Left lobe of liver (tissue), 2 donors: ENCODE data around the gene ADCY7. TPM values are rescaled to one million over a fixed set of nuclear protein-coding genes. Genes with fewer than 3 reads are reported as not detected.

ENCODE experiments used
- ATAC-seq: fragments of 200-7000 bp; cut with Tn5 transposase; one replicate; pipeline ENCODE4 v1.9.1; 2020; ENCODE audit warnings: mild to moderate bottlenecking, moderate library complexity
- DNase-seq: peaks from one replicate; pipeline ENCODE4 v3.0.0-alpha.2; 2020; ENCODE audit warnings: low spot score
- total RNA-seq: library from RNA; stranded (reverse); gene quantifications from one replicate; pipeline ENCODE4 v1.2.1, GENCODE V29; 2021
- donor health status: DM: no; HTN: no; CAD: no; lungs with moderate emphysema.
- donor health status: DM: no; HTN: yes; CAD: no.

Gene ADCY7
- total RNA-seq, 1 donor from 2014 or later, result 4.9 TPM

DNA sequence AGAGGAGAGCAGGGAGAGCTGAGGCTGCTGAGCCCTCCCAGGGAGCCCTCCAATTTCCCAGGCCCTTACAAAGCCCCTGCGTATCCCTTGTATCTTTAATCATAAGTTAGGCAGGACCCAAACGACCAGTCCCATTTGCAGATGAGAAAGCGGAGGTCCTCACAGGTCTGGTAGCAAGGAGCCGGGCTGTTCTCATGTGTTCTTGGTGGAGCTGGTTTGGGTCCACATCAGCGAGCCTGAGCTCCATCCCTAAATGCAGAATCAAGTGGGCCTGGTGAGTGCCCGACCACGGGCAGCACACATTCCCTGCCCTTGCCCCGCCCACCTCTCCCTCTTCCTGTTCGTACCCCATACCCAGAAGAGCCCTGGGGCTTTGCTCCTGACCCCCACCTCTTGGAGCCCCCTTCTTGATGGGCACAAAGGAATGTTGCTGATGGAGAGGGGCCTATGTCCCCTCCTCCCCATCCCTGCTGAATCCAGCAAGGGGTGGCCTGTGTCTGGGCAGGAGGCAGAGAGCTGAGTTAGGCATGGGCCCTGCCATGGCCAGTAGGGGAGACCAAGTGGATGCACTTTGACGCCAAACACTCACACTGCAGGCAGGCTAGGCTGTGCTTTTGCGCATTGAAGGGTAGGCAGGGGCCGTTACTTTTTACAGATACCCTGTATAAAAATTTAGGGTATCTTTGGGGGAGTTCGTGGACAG lies 18.3 kb upstream of the ADCY7 start:
- DNase-seq, result no peak
- ATAC-seq, result no peak

DNA sequence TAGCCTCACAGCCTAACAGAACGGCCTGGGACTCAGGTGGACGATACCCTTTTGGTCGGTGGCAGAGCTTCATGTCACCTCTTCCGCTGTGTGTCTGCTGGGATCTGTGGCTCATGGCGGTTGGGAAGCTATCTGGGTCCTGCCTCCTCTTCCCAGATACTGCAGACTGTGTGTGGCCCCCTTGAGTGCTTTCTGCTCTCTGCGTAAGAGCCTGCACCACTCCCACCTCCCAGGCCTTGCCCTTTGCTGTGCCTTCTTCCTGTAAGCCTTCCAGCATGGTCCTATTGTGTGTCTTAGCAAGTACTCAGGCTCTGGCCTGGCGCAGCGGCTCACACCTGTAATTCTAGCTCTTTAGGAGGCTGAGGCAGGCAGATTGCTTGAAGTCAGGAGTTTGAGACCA lies 17.5 kb upstream of the ADCY7 start:
- no peak for ATAC-seq
- no peak for DNase-seq

DNA sequence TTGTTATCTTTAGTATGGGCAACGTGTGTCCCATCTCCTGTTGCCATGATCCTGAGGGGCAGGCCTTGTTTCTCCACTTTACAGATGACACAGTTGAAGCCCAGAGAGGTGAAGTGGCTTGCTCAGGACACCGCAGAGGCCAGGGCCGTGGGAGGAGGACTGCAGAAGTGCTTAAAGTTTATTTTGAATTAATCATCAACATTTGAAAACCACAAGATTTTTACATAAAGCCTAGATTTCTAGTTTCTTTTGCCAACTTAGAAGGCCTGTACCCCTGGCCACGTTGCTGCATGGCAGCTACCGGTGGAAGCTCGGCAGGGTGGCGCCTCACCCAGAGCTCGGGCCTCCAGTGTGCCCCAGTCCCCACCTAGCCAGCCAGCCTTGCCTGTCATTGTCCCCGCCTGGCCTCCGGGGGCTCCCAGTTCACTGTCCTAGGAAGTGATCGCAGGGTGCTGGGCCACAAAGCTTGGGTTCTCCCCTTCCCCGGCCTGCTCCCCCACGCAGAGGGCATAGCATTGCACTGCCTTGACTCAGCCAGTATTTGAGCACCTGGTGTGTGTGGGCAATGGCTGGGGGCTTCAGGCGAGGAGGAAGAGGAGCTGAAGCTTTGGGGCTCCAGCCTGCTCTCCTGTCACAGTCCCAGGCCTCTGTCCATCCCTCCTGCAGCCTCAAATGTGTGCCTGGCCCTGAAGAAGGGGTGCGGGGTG lies 14.8 kb upstream of the ADCY7 start:
- no peak for DNase-seq
- ATAC-seq, result no peak

DNA sequence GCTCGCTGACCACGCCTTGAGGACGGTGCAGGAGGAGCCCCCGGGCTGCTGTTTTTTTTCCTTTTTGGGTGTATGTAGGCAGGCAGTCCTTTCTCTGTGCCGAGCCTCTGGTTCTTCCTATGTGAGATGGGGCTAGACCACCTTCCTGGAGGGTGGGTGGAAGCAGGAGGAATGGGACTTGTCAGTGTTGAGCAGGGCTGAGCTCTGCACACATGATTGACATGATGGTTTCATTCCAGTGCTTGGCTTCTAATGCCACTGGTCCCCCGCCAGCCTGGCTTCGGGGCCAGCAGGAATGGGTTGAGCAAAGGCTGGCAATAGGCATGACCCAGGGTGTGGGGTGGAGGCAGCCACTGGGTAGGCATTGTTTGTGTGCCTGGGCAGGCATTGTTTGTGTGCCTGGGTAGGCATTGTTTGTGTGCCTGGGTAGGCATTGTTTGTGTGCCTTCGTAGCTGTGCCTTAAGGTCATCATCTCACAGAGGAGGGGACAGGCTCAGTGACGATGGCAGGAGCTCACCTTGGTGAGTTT lies 14.2 kb upstream of the ADCY7 start:
- peak; percentile 54 for ATAC-seq

DNA sequence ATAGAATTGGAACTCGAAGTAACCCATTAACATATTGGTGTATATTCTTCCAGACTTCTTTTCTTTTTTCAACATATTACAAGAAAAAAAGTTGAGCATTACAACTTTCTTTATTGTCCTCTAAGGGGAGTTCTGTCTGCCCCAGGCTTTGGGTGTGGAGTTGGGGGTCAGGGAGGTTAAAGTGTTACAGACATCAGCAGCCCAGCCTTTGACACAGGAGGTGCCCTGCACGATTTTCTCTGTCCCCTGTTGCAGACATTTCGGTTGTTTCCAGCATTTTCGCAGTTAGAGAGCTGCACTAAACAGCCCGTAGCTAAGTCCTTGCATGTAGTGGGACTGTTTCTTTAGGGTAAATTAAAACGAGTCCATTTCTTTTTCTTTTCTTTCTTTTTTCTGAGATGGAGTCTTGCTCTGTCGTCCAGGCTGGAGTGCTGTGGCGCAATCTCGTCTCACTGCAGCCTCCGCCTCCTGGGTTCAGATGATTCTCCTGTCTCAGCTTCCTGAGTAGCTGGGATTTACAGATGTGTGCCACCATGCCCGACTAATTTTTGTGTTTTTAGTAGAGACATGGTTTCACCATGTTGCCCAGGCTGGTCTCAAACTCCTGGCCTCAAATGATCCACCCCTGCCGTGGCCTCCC lies 13.4 kb upstream of the ADCY7 start:
- ATAC-seq, result no peak
- DNase-seq, result no peak

More for the DNA sequence above, 14.2 kb upstream of the ADCY7 start:
- no peak for DNase-seq

DNA sequence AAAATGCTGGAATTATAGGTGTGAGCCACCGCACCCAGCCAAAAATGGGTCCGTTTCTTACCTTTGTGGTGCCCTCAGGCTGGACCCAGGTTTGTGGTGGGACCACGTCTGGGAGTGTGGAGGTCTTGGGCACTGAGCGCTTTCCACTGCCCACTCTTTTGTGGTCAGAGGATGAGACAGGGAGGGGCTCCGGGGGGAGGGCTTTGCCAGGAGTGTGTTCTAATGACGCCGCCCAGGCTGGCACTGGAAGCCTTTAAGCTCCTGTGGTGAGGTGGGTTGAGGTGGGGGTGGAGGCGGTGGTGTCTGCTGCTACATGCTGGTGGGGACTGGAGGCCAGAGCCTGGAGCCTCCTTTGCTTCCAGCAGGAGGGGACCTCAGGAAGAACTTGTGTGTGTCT lies 12.8 kb upstream of the ADCY7 start:
- no peak for DNase-seq
- no peak for ATAC-seq

DNA sequence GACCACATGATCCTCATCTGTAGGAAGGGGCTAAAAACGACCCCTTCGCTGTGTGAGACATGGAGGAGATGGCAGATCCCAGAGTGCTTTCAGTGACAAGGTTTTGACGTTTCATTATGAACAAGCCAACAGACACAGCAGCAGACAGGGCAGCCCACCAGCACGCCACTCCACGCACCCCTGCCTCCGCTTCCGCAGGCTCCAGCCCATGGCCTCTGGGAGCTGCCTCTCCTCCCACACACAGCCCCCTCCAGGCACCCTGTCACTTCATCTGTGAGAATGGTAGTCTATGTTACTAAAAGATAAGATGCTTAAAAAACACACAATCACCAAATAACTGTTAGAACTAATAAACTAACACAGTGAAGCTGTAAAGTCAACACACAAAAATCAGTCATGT lies 12.3 kb upstream of the ADCY7 start:
- ATAC-seq, result no peak

DNA sequence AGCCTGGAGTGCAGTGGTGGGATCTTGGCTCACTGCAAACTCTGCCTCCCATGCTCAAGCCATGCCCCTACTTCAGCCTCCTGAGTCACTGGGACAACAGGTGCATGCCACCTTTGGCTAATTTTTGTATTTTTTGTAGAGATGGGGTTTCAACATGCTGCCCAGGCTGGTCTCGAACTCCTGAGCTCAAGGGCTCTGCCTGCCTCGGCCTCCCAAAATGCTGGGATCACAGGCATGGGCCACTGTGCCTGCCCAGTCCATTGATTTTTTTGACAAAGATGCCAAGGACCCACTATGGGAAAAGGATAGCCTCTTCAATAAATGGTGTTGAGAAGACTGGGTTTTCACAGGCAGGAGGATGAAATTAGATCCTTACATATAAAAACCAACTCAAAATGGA lies 10.8 kb upstream of the ADCY7 start:
- DNase-seq (no peak), ATAC-seq (no peak)

More for the DNA sequence above, 12.3 kb upstream of the ADCY7 start:
- DNase-seq, result no peak

DNA sequence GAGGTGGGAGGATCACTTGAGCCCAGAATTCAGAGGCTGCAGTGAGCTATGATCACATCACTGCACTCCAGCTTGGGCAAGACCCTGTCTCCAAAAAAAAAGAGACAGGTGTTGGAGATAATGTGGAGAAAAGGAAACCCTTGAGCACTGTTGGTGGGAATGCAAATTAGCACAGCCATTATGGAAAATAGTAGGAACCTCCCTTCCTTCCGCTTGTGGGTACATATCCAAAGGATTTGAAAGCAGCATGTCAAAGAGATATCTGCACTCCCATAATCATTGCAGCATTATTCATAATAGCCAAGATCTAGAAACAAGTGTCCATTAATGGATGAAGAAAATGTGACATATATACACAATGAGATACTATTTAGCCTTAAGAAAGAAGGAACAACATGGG lies 9.7 kb upstream of the ADCY7 start:
- DNase-seq, result no peak
- ATAC-seq, result no peak

DNA sequence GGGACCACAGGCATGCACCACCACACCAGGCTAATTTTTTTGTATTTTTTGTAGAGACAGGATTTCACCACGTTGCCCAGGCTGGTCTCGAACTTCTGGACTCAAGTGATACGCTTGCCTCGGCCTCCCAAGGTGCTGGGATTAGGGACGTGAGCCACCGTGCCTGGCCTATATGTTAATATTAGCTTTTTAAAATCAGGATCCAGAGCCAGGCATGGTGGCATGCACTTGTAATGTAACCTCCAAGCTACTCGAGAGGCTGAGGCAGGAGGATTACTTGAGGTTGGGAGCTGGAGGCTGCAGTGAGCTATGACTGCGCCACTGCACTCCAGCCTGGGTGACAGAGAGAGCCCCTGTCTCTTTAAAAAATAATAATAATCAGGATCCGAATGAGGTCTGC lies 8.5 kb upstream of the ADCY7 start:
- ATAC-seq (no peak), DNase-seq (no peak)

DNA sequence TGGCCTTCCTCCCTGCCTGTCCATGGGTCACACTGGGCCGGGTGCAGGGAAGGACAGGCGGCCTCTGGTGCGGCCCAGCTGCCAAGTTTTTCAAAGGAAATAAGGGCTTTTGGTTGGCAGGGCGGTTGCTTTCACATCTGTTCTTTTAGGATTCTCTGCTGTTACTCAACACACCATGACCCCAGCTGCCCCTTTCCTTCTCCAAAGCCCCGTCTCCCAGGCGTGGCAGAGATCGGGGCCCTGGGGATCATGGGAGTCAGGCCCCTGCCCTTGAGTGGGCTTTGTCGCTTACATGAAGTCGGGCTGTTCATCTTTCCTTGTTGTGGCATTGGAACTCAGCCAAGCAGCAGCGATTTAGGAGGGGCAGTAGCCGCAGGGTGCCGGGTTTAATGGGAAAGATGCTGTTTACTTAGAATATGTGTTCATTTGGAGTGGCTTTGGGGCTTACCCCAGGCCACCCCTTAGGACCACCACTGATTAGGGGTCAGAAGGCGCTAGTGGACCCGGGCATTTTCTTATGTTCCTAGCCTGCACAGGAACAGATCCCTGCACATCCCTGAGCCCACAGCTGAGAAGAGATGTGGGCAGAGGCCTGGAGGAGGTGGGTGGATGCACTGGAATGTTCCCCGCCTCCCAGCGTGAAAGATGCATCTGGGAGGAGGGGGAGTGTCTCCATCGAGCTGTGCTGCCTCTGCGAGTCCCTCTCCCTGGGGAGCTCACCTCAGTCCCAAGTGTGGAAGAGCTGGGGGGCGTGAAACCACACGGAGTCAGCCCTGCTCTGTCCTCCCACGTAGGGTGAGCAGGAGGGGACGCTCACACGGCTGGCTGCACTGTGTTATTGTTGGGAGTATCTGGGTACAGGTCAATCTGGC lies 6.8 kb upstream of the ADCY7 start:
- no peak for DNase-seq

DNA sequence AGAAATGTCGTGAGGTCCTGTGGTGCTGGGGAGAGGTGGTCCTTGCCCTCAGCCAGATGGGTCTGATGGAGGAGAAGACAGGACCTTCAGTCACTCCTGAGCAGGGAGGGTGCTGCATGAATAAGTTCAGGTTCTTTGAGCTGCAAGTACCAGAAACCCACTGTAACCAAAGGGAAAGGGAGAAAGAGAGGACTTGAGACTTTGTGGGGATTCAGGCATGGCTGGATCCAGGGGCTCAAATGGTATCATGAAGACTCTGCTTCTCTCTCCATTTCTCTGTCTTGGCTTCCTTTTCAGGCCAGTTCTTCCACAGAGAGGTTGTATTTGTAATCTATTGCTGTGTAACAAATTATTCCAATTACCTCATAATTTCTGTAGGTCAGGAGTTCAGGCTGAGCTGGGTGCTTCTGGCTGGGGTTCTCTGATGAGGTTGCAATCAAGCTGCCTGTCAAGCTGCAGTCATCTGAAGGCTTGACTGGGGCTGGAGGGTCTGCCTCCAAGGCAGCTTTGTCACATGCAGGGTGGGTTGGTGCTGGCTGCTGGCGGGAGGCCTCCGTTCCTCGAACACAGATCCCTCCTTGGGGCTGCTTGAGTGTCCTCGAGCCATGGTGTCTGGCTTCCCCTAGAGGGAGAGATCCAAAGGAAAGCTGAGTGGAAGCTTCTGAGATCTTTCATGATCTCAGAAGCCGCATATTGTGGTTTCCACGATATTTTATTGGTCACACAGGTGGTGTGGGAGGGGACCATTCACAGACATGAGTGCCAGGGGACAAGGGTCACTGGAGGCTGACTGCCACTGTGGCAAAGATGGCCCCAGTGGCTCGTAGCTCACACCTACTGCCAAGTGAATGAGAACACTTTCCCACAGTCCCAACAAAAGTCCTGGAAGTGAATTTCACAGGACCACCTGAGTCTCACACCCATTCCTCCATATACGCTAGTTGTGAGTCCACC lies 5.9 kb upstream of the ADCY7 start:
- no peak for DNase-seq
- ATAC-seq, result peak; percentile 31

More for the DNA sequence above, 6.8 kb upstream of the ADCY7 start:
- ATAC-seq, result peak; percentile 57

DNA sequence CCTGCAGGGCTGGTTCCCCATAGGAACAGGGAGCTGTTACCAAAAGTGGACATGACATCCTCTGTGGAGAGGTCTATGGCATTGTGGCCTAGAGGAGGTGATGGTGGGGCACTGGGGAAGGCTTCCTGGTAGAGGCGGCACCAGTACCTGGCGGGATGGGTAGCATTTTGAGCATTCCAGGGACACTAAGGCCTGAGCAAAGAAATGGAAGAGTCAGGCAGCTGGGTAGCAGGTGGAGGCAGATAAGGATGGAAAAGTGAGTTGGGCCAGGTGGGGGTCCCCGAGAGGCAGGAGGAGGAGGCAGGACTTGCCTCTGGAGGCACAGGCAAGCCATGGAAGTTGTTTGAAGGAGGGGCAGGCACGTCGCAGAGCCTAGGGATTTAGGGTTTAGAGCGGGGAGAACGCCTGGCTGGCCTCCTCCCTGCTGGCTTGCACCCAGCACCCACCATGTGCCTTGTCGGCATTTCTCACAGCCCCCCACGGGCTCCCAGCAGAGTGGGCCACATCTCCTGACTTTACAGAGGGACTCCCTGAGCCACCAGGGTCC lies 5.1 kb upstream of the ADCY7 start:
- ATAC-seq (no peak), DNase-seq (peak; percentile 44)

DNA sequence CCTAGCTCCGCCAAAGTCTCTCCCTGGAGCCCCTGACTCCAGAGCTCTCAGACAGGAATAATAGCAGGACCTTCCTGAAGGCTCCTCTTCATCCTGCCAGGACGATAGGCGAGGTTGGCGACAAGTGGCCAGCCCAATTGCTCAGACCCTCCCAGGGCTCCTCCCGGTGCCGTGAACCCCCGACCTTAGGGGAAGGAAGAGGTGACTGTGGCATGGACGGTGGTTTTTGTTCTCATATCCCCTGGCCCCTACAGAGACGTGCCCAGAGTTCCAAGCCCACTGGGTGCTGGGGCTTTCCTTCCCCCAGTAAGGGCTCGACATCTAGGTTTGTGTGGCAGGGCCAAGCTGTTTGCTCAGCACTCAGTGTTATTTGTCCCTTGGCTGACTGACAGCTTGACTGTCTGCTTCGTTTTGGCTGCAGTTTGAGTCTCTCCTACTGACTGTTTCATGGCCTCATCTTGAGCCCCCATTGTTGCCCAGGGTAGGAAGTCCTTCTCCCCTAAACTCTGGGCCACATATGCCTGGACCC lies 4.6 kb upstream of the ADCY7 start:
- DNase-seq (peak; percentile 52), ATAC-seq (peak; percentile 82)

DNA sequence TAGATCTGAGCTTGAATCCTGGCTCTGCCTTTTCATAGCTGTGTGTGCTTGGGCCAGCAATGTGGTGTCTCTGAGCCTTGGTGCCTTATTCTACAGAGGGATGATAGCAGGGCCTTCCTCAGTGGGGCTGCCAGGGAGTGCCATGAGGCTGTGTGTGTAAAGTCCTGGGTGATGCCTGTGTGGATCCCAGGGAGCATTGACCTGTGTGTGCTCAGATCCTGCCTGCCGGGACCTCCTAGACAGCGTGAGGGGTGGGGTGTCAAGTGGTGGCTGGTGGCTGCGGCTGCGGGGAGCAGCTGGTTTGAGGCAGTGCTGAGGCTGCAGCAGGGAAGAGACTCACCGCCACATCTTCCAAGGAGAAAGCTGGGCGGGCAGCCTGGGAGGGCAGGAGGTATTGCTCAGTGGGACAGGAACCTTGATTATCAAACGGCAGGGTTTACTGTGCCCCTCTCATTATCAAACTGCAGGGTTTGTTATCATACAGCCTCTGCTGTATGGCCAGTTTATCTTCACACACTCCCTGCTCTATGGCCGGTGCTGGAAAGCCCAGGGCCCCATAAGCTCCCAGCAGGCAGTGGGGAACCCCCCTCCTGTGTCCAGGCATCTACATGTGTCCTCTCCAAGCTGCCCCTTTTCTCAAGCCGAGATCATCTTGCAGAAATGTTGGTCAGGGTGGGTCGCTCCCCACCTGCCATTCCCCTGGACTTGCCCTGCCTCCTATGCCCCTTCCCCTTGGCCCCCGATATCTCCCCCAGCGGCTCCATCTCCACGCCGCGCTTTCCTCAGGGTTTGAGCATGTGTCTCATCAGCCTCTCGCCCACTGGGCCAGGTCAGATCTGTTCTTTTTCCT lies 3.1 kb upstream of the ADCY7 start:
- DNase-seq (no peak), ATAC-seq (no peak)

DNA sequence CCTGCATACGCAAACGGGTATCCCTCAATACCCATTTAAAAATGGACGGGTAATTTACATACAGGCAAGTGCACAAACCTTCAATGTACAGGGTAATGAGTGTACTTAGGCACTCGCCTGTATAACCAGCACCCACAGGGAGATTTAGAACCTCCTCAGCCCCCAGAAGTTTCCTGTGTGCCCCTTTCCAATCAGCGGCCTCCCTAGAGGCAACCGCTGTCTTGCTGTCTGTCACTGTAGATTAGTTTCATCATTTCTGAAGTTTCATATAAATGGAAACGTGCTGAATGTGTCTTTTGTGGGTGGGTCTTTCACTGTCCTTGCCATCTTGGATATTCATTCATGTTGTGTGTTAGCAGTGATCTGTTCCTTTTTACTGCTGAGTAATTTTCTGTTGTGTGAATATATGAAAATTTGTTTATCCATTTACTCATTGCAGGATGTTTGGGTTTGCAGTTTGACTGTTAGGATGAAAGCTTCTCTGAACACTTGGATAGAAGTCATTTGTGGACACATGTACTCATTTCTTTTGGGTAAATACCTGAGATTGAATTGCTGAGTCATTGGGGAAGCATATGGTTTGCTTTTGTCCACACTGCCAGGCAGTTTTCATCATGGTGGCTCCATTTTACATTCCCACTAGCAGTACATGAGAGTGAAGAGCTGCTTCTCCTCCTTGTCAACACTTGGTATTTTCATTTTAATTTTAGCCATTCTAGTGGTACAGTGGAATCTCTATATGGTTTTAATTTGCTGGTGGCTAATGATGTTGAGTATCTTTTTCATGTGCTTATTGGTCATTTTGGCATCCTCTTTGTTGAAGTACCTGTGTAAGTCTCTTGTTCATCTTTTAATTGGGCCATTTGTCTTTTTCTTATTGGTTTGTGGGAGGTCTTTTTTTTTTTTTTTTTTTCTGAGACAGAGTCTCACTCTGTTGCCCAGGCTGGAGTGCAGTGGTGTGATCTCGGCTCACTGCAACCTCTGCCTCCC lies 2.1 kb upstream of the ADCY7 start:
- ATAC-seq (no peak), DNase-seq (no peak)

DNA sequence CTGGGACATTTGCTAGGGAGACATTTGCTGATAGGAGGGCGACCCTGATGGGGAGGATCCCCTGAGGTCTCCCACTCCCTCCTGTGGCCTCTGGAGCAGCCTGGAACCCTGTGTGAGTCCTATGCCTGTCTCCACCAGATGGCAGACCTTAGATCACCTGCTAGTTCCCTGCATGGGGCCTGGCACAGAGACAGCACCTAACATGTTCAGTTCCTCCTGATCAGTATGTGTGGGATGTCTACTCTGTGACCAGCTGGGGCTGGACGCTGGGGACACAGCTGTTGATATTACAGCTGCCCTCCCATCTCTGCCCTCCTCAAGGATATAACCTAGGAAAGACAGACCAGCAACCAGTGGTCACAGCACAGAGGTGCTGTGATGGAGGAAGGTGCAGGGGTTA lies 1.1 kb upstream of the ADCY7 start:
- DNase-seq (peak; percentile 48), ATAC-seq (peak; percentile 71)
